KBM-7 (cell line): Measurements from ENCODE around the gene GGCX.
"Not testable (repeated sequence)": the region's sequence is repeated elsewhere in the genome, so short reads cannot be mapped to it uniquely, and the experiment has no call there.

Experiments
- DNase-seq: peaks from one replicate; pipeline ENCODE4 v3.0.0-alpha.2; 2015
- in situ Hi-C: fragments of 300-500 bp; cut with MboI; formaldehyde crosslinking; loops from 2 replicates; pipeline ENCODE4 v1.14.3; 2020; ENCODE audit warnings: low sequenced_read_pairs, low pct_unique_long_range_greater_than_20kb, mixed read lengths

The GGCX gene

DNA sequence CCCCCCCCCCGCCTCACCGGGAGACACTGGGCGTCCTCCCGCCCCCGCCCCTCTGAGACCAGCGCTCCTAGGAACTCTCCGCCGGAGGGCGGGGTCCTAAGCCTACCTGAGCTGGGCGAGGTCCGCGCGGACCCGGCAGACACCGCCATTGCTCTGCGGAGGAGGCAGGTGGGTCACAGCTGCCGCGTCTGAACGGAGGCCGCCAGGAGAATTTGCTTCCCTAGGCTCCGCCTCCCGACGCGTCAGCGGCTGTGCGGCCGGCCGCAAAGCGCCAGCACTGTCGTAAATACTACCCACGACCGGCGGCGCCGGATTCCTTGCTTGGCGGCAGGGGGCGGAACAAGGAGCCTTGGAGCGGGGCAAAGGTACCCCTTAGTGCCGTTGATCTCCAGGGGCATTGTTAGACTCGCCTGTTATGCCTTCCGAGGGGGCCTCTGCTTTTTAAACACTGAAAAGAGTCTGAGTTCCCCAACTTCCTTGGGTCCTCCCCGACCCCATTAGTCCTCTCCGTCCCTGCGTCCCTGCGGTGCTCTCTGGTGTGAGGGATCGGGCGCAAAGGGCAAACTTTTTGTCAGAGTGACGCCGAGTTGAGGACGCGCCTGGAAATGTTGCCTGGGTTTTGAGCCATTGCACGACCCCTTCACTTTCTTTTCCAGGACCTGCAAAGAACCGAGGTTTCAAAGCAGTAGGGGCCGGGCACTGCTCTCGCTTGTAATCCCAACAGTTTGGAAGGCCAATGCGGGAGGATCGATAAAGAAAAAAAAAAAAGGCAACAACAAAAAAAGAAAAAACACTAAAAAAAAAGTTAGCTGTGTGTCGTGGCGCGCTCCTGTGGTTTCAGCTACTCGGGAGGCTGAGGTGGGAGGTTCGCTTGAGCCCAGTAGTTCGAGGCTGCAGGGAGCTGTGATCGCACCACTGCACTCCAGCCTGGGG lies at the start of gene GGCX:
Gene GGCX (minus strand): TSS at position 214 of the 933 bp plus-strand sequence. CDS start 65 bp downstream, at position 149.
- peak; percentile 95 for DNase-seq
- in situ Hi-C loops = no loop called here

DNA sequence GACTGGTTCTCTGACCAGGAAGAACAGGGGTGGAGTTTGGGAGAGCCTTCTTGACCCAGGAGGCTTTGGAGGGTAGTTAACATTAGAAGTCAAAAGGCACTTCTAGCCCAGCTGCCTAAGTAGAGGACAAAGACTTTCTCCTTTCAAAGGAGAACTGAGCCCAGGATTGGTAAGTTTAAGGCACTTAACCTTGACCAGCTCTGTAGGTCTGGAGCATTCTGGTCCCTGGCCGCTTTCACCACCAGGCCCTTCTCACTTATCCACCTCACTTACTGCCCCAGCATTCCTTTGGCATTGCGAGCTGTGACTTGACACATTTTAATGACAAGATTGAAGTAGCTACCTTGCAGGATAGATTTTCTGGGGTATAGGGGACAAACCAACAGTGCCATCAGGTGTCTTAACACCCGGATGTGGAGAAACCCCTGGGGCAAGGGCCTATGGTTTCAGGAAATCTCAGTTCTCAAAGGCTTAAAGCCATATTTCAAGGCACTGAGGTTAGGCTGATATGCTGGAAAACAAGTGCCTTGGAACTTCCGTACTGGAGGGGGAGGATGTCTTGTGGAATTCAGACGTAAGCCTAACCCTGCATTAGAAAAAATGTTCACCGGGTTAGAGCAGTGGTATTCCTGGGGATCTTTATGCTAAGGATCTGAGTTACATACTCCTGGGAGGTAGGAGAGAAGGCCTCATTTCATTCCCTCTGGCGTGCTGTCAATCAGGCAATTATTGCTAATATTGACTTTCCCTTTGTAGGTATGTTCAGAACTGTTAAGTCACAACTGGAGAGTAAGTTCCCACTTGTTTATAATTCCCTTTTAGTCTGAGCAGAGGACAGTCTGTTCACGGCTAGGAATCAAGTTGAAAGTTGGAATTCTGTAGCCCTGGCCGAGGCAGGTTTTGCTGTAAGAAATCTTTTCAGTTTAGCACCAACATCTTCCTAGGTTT lies 46.2 kb upstream of the GGCX start:
- no peak for DNase-seq
- in situ Hi-C loops = no loop called here

DNA sequence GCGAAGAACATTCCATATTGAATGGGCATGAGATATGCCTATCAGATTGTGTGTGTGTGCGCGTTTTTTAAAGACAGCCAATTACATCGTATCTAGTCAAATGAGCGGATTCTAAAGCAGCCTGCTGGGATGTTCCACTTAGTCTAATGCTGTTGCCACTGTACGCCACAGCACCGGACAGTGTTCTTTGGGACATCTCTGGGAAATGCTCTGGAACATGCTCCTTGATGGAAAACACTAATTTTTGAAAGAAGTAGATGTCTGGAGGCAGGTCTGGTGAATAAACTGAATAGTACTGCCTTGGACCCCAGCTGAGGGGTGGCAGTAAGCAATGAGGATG lies 44.8 kb upstream of the GGCX start:
- DNase-seq = no peak
- in situ Hi-C loops = no loop called here

DNA sequence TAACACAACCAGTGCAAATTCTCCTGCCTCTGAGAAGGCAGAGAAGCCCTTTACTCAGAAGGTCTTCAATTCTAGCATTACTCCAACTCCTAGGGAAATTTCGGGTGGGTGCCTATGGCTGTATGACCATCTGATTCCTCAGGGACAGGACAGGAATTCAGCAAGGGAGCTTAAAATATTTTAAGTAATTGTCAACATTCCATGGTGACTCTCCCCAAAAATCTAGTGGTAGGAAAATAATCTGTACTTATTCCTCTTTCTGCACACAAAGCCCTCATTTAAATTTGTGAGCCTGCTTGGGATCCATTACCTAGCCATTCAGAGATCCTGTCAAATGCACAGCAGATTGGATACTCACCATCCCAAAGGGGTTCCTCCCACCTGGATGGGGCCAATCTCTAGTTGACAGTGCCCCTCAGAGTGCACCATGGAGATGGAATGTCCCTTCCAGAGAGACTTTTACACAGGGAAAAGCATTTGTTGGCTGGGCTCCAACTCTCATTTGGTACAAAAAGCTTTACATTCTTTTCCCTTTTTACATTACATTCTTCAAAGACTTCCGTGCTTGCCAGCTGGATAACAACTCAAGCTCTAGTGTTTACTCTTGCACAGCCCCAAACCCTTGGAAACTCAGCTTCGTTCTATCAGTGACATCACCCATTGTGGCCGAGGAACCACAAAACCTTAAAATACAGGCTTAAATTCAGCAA lies 44.3 kb upstream of the GGCX start:
- no peak for DNase-seq
- in situ Hi-C loops = no loop called here

DNA sequence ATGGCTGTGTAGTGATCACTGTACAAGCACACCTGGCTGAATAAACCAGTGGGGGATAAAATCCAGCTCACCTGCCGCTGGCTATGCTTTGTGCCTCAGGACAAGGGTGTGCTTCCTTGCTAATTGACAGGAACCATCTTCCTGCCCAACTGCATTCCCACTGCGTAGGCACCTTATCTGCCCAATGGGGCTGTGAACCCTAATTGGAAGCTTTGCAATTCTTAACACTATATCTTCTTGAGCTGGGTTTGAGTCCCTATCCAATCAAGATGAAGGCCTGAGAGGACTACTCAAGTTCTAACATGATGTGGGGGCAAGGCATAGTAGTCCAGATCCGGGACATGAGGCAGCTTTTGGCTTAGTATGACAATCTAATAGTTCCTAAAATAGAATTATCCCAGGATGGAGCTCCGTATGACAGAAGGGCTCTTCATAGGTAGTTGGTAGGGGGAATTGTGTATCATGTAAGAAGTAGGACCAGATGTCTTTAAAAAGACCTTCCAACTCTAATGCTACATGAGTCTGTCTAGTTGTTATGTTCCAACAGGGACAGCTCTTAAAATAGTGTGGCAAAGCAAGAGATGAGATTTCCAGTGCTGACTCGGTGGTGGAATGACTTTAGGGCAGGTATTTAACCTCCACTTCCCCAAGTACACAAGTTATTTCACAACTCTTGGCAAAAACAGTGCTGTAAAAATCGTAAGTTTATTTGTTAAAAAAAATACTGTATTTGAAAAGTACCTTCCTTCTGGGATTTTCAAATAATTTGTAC lies 43.5 kb upstream of the GGCX start:
- DNase-seq = no peak
- in situ Hi-C loops = no loop called here

DNA sequence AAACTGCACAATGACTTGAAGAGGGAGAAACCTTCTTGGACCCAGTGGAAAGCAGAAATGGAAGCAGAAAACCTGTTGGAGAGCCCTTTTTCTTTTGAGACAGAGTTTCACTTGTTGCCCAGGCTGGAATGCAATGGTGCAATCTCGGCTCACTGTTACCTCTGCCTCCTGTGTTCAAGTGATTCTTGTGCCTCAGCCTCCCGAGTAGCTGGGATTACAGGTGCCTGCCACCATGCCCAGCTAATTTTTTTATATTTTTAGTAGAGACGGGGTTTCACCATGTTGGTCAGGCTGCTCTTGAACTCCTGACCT lies 42.8 kb upstream of the GGCX start:
- DNase-seq, in situ Hi-C loops: not testable (repeated sequence)

DNA sequence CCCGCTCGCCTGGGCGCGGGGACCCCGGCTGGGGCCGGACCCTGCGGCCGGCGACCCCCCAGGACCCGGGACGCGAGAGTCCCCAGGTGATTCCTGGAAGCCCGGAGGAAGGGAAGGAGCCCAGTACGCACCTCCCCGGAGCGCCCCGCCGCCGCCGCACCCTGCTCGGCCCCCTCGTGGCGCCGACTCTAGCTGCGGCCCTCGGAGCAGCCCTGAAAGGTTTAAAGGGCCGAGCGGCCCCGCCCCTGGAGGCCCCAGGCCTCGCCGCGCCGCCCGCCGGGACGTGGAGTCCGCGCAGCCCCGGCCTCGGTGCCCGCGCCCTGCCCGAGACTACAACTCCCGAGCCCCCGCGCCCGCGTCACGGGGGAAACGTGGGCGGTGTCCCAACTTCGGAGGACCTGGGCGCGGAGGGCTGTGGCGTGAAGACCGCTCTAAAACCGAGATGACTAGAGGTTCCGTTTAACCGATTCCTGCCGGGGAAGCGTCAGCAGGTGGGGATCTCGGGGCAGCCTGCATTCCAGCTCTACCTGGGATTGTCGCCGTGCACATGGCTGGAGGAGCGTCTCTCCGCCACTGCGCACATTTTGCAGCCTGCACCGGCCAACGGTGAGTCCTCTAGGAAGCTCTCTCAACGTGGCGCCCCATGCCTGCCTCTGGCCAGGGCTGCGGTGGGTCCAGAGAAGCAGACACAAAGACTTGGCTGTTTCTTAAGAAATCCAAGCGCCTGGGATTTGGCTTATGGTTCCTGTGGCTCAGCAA lies 41.4 kb upstream of the GGCX start, which contains the start of gene TMEM150A:
Gene TMEM150A (minus strand): TSS at position 223 of the 759 bp plus-strand sequence. CDS start 750 bp downstream, outside the sequence.
- in situ Hi-C loops = no loop called here
- peak; percentile 93 for DNase-seq

DNA sequence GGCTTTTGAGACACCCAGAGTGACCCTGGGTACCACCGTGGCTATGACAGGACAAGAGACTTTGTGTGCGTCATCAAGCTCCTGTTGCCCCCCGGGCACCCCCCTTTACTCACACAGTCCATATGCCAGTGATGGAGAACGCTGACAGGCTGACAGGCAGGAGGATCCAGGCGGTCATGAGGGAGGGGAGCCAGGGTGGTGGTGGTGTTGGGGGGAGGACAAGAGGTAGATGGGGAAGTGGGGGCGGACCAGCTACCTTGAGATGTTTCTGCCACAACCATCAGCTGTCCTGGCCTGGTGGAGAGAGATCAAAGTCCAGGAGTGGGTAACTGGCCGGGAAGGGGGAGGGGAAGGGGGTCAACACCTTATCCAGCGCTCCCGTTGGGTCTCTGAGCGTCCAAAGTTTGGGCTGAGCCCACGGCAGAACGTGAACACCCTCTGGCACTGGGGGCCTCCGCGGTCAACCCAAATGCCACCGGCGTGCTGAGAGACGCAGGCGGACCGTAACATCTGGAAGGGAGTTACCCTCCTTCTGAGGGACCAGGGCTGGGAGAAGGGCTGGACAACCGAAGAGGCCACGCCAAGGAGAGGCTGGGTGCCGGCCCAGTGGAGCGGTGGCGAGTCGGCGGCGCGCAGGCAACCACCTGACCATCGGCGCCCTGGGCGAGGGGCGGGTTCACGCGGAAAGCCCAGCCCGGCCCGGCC lies 40.6 kb upstream of the GGCX start:
- DNase-seq = no peak
- in situ Hi-C loops = no loop called here

DNA sequence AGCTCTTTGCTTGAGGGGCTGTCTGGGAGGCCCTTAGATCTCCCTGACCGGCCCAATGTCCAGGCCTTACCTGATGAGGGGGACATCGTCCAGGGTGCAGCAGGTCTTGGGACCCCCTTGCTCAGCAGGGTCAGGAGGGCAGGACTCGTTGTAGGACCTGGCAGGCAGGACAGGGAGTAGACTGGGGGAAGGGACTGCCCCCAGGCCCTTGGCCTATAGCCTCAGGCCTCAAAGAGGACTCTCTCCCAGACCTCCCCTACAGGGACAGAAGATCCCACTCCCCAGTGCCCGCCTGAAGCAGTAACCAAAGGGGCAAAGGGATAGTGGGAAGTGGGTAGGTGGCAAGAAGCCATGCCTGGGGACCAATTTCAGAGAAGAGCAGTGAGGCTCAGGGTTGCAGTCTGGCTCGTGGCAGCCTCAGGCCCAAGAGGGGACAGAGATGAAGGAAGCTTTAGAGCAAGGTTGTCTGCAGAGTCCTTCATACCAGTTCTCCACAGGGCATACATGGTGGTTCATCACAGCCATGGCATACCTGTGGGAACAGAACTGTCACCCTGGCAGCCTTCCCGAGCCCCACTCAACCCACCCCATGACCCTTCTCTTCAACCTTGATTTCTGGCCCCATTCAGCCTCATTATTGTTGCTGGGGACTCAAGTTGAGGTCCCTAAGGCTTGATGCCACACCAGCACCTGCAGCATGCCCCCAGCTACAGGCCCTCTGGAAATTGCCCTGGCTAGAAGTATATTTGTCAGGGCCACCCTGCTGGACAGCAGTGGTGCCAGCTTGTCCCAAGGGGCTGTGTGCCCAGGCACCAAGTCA lies 39.9 kb upstream of the GGCX start:
- in situ Hi-C loops = no loop called here
- DNase-seq = no peak

DNA sequence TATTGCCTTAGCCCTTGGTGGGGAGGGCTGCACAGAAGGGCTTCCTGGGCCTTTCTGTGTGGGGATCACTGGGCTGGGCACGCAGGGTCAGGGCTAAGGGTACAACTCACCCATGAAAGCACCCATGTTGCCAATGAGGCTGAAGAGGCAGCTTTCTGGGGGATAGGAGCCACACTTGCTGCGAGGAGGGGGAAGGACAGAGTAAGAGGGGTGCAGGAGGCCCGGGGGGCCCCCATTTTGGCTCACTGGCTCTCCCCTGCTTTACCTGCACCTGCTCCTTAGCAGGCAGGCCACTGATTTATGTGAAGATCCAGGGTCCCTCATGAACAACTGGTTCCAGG lies 38.9 kb upstream of the GGCX start:
- in situ Hi-C loops = no loop called here
- DNase-seq = no peak

DNA sequence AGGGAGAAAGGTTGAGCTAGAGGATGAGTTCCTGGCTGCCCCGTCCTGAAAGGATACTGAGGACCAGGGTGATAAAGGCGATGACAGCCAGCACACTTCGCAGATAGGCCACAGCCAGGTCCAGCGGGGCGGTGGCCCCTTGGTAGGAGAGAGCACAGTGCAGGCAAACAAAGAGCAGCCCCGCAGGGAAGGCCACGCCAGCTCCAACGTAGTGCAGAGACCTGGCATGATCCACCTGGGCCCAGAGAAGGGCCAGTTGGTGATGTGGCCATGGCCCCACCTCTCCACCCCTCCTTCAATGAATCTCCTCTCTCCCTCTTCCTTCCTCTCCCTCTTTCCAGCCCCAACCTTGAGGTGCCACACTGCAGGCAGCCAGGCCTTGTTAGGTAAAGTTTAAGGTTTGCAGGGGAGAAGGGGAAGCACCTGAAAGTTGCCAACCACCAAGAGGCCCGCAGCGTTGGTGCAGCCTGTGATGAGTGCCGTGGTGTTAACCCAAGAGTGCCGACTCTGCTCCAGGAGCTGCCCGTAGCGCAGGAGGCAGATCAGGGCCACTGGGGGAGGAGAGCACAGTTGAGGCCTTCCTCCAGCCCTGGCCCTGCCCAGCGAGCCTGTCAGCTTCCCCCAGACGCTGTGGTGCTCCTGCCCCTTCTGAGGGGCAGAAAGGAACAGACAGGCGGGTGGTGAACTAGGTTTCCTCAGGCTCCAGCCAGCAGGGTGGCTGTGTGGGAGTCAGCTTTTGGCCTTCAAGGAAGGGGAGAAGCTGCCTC lies 38.4 kb upstream of the GGCX start:
- no peak for DNase-seq
- in situ Hi-C loops = no loop called here

DNA sequence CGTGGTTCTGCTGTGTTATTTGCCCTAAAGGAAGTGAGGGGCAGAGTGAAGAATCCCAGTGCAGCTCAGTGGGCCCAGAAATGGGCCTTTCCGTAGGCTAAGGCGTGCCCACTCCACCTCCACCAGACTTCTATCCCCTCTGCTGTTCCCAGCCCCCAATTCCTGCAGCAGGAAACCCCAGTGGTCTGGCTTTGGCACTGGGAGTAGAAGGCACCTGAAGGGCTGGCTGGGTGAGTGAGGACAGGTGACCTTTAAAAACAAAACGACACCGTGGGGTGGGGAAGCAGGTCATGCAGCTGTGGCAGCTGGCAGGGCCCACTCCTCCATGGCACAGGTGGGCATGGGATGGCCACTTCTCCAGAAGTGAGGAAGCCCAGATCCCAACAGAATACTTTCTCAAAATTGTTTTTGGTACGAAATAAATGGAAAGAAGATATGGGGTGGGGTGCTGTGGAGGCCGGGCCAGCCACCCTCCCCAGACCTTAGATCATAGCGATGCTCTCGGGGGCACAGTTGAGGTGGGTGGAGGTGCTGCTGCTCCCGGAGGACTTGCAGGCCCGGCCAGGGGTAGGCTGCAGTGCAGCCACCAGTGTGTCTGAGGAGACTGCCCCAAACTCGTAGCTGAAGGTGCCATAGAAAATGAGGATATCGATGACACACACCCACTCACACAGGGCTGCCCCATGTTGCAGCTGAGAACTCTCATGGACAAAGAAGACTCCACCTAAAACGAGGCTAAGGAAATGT lies 37.5 kb upstream of the GGCX start:
- no peak for DNase-seq
- in situ Hi-C loops = no loop called here

DNA sequence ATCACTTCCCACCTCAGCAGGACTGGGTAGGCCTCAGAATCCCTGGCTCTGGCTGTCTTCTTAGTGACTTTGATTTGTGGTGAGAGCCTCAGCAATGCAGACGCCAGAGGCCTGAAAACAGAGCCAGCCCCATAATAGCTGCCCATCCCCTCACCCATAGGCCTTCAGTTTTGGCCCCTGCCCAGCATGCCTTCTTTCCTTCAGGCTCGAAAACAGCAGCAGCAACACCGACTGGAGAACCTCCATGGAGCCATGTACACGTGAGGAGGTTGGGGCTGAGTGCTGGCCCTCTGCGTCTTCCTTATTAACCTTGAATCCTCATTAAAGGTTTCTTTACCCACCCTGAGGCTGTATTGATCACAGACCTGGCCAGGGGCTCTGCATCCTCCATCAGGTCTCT lies 35.9 kb upstream of the GGCX start:
- in situ Hi-C loops = no loop called here
- DNase-seq = no peak

DNA sequence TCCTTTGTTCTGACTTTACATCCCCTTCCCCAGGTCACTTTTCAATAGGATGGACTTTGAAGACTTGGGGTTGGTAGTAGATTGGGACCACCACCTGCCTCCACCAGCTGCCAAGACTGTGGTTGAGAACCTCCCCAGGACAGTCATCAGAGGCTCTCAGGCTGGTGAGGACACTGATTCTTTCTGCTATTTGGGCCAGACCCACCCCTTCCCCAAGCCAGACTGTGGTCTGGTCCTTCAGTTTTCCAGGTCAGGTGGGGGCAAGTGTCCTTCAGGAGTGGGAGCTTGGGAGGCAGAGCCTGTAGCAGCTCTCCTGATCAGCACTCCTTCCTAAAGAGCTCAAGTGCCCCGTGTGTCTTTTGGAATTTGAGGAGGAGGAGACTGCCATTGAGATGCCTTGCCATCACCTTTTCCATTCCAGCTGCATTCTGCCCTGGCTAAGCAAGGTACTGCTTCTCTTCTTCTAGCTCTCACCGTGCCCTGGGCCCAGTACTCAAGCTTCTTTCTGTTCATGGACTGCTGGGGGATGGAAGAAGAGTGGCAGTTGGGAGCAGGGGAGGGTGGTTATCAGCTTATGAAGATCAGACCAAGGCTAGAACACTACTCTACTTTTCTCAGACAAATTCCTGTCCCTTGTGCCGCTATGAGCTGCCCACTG lies 35.3 kb upstream of the GGCX start:
- DNase-seq = no peak
- in situ Hi-C loops = no loop called here

DNA sequence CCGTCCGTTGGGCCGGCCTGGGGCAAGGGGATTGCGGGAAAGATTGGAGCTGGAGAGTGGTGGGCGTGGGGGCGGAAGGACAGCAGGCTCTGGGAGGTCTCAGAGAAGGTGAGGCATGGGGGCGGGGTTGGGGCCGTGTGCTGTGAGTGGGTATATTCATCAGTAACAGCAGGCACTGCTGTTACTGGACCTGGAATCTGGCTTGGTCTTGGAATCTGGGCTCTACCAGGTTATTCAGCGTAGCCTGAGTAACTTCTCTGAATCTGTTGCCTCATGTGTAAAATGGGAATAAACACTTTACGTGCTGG lies 34.7 kb upstream of the GGCX start:
- in situ Hi-C loops = no loop called here
- DNase-seq = no peak
